ENCODE data around the gene CPSF3.

- TF ChIP-seq POLR2A (IDR thresholded peaks at IDR 0.05): no peak
- no peak for TF ChIP-seq CTCF (IDR thresholded peaks at IDR 0.05)
Measured at GRCh38 chr2:9443526-9443925, 20.1 kb downstream of the CPSF3 start.
